Left ventricle myocardium inferior (tissue), 1 donor: ENCODE data around the gene FNDC3B. TPM values are rescaled to one million over a fixed set of nuclear protein-coding genes. Genes with fewer than 3 reads are reported as not detected.

Experiments used
- DNase-seq: peaks from one replicate; pipeline ENCODE4 v3.0.0-alpha.2; 2020
- H3K27ac ChIP-seq: fragments of 200-600 bp; replicated peaks from 2 replicates; pipeline ENCODE4 v1.8.0; 2021
- H3K27me3 ChIP-seq: fragments of 200-600 bp; 2 replicates; pipeline ENCODE4 v1.8.0; 2021; ENCODE audit warnings: low read depth
- H3K36me3 ChIP-seq: fragments of 200-600 bp; 2 replicates; pipeline ENCODE4 v1.8.0; 2021
- H3K4me1 ChIP-seq: fragments of 200-600 bp; 2 replicates; pipeline ENCODE4 v1.8.0; 2021
- H3K4me3 ChIP-seq: fragments of 200-600 bp; 2 replicates; pipeline ENCODE4 v1.8.0; 2021; ENCODE audit warnings: mild to moderate bottlenecking, moderate library complexity
- H3K9me3 ChIP-seq: fragments of 200-600 bp; replicated peaks from 2 replicates; pipeline ENCODE4 v1.8.0; 2021
- intact Hi-C: fragments of 100-400 bp; cut with micrococcal nuclease; formaldehyde crosslinking; loops from one replicate; pipeline ENCODE4 v1.11.0; 2022
- total RNA-seq: library from RNA; stranded (reverse); fragmentation: NEBNext Ultra II Directional; extraction: Animal tissue kit (Norgen Biotek cat#: 25700); gene quantifications from one replicate; pipeline ENCODE4 v1.2.1, GENCODE V29; 2021
- TF ChIP-seq, protein P1 (sequence below): fragments of 200-600 bp; IDR thresholded peaks from 2 replicates; pipeline ENCODE4 v1.8.0; 2021; ENCODE audit warnings: antibody characterized with exemption, mild to moderate bottlenecking, borderline replicate concordance
- donor health status: DM: no; HTN: yes; CAD: no; lungs with severe emphysema.

Gene FNDC3B
- total RNA-seq, 1 donor from 2014 or later: 75.7 TPM

DNA sequence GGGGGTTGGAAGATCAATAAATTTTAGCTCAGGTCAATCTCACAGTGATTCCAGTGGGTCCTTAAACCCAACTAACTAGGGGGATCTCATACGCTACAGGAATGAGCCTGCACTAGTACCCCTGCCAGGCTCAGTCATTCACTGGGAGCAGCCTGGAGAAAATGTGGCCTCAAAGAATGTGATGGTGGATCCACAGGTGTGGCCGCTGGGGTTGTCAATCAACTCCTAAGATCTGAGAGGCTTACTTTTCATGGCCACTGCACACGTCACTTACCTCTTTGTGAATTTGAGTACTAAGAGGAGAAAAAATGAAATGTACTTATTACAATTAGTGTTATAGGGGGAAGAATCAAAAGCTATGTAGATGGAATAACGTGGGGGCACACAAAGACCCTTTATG lies 17.5 kb upstream of the FNDC3B start:
- H3K36me3 ChIP-seq: no peaks in the 10 kb centered on the region
- no peaks in the 10 kb centered on the region for H3K27me3 ChIP-seq
- no peak overlapping the region for H3K27ac ChIP-seq
- H3K4me3 ChIP-seq: no peak overlapping the region
- H3K9me3 ChIP-seq: peaks cover 5% of the 10 kb centered on the region
- intact Hi-C loops: no loop called here
- TF ChIP-seq, protein P1, sequence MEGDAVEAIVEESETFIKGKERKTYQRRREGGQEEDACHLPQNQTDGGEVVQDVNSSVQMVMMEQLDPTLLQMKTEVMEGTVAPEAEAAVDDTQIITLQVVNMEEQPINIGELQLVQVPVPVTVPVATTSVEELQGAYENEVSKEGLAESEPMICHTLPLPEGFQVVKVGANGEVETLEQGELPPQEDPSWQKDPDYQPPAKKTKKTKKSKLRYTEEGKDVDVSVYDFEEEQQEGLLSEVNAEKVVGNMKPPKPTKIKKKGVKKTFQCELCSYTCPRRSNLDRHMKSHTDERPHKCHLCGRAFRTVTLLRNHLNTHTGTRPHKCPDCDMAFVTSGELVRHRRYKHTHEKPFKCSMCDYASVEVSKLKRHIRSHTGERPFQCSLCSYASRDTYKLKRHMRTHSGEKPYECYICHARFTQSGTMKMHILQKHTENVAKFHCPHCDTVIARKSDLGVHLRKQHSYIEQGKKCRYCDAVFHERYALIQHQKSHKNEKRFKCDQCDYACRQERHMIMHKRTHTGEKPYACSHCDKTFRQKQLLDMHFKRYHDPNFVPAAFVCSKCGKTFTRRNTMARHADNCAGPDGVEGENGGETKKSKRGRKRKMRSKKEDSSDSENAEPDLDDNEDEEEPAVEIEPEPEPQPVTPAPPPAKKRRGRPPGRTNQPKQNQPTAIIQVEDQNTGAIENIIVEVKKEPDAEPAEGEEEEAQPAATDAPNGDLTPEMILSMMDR: no peak
- peaks cover 8% of the 10 kb centered on the region for H3K4me1 ChIP-seq
- no peak for DNase-seq

- Histone ChIP-seq H3K9me3 (no peaks in the 10 kb centered on the region), H3K4me3 (no peak overlapping the region), H3K27ac (no peak overlapping the region), H3K4me1 (peaks cover 8% of the 10 kb centered on the region), H3K27me3 (no peaks in the 10 kb centered on the region), H3K36me3 (no peaks in the 10 kb centered on the region)
- intact Hi-C loops: no loop called here
- no peak for DNase-seq
- TF ChIP-seq, protein P1: no peak
These were observed 15.5 kb upstream of the FNDC3B start for GRCh38 chr3:172023915-172024314.

DNA sequence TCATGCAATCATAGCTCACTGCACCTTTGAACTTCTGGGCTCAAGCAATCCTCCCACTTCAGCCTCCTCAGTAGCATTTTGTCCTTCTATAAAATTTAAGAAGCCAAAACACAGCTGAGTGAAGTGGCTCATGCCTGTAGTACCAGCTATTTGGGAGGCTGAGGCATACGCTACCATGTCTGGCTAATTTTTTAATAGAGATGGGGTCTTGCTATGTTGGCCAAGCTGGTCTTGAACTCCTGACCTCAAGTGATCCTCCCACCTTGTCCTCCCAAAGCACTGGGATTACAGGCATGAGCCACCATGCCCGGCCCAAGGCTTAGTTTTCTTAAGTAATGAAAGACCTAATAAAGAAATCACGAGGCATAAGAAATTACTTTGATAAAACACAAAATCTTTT lies 14.7 kb upstream of the FNDC3B start:
- Histone ChIP-seq H3K9me3 (no peaks in the 10 kb centered on the region), H3K27me3 (no peaks in the 10 kb centered on the region), H3K4me1 (peaks cover 8% of the 10 kb centered on the region), H3K4me3 (no peak overlapping the region), H3K27ac (no peak overlapping the region), H3K36me3 (no peaks in the 10 kb centered on the region)
- TF ChIP-seq, protein P1: no peak
- DNase-seq: no peak
- intact Hi-C loops: no loop called here

DNA sequence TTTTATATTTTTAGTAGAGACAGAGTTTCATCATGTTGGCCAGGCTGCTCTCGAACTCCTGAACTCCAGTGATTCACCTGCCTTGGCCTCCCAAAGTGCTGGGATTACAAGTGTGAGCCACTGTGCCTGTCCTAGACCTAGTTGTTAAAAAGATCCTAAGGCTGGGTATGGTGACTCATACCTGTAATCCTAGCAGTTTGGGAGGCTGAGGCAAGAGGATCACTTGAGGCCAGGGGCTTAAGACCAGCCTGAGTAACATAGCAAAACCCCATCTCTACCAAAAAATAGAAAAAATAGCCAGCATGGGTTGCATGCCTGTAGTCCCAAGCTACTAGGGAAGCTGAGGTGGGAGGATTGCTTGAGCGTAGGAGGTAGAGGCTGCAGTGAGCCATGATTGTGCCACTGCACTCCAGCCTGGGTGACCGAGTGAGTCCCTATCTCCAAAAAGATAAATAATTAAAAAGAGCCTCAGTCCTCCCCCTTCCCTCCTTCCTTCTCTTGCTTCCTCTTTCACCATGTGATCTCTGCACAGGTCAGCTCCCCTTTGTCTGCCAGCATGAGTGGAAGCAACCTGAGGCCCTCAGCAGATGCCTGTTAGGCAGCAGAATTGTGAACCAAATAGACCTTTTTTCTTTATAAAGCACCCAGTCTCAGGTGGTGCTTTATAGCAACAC lies 9.8 kb upstream of the FNDC3B start:
- intact Hi-C loops: loop anchor here (10.0 kb wide), 2 partner anchors 195 to 305 kb away; no protein-coding TSS in a partner anchor
- DNase-seq: no peak
- no peaks in the 10 kb centered on the region for H3K9me3 ChIP-seq
- H3K27me3 ChIP-seq: no peaks in the 10 kb centered on the region
- H3K4me1 ChIP-seq: no peaks in the 10 kb centered on the region
- no peak overlapping the region for H3K27ac ChIP-seq
- no peak overlapping the region for H3K4me3 ChIP-seq
- TF ChIP-seq, protein P1: no peak
- no peaks in the 10 kb centered on the region for H3K36me3 ChIP-seq

DNA sequence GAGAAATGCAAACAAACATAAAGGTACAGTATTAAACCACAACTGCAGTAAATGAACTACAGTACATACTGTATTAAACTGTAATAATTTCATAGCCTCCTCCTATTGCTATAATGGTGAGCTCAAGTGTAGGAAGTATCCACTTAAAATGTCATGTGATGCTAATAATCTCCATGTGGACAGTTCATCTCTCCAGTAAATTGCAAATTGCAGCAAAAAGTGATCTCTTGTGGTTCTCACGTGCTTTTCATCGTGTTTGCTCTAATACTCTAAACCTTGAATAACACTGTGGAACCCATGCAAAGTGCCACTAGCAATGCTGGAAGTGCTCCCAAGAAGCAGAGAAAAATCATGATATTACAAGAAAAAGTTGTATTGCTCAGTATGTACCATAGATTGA lies 9.2 kb upstream of the FNDC3B start:
- TF ChIP-seq, protein P1: no peak
- Histone ChIP-seq H3K36me3 (no peaks in the 10 kb centered on the region), H3K4me3 (no peak overlapping the region), H3K4me1 (no peaks in the 10 kb centered on the region), H3K9me3 (no peaks in the 10 kb centered on the region), H3K27ac (no peak overlapping the region), H3K27me3 (no peaks in the 10 kb centered on the region)
- DNase-seq: no peak
- intact Hi-C loops: loop anchor here (10.0 kb wide), 2 partner anchors 195 to 305 kb away; no protein-coding TSS in a partner anchor
